Measurements from ENCODE around the gene PHYHIPL. TPM values are rescaled to one million over a fixed set of nuclear protein-coding genes. Genes with fewer than 3 reads are reported as not detected.
A peak's percentile ranks its signal among the peaks of the same experiment; 100 is the strongest.

PHYHIPL gene
- total and polyA plus RNA-seq, 9 donors: 0.31 to 2.4 (median 1.7) TPM

DNA sequence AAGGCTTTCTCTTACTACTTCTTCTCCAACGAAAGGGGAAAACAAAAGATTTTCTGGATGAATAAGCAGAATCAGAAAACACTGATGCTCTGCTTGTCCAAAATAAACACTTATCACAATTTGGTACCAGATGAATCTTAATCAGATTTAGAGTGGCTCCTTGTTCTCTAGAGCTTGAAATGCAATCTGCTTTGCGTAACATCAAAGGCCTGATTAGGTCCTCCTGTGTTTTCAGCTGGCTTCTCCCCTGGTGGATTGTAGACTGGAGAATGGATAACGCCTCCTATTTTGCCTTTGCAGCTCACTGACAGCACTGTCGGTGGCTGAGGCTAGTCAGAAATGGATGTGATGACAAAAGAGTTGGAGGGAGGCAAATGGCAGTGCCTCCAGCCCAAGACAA is 94.7 kb downstream of the PHYHIPL start:
- WGBS (ENCODE audit: insufficient coverage): 86% methylated on average over 1 of the region's 4 CpGs
- Histone ChIP-seq H3K4me1 (ENCODE audit: control insufficient read depth, insufficient read depth, low read length) (no peaks in the 10 kb centered on the region), H3K27ac (ENCODE audit: low read length) (no peak overlapping the region), H3K27me3 (ENCODE audit: control insufficient read depth, insufficient read depth, low read length) (no peaks in the 10 kb centered on the region), H3K9me3 (replicated peaks; ENCODE audit: control insufficient read depth, low read depth, low read length) (no peaks in the 10 kb centered on the region), H3K4me3 (ENCODE audit: low read length) (no peak overlapping the region), H3K36me3 (ENCODE audit: control insufficient read depth, insufficient read depth, low read length) (peaks cover 9% of the 10 kb centered on the region)
- DNase-seq: no peak

GRCh38 chr10:59272061-59272460 is 95.6 kb downstream of the PHYHIPL start:
- H3K4me3 ChIP-seq (ENCODE audit: low read length): no peak overlapping the region
- no peaks in the 10 kb centered on the region for H3K4me1 ChIP-seq (ENCODE audit: control insufficient read depth, insufficient read depth, low read length)
- peaks cover 9% of the 10 kb centered on the region for H3K36me3 ChIP-seq (ENCODE audit: control insufficient read depth, insufficient read depth, low read length)
- no peak overlapping the region for H3K27ac ChIP-seq (ENCODE audit: low read length)
- H3K27me3 ChIP-seq (ENCODE audit: control insufficient read depth, insufficient read depth, low read length): no peaks in the 10 kb centered on the region
- DNase-seq: no peak
- H3K9me3 ChIP-seq (replicated peaks; ENCODE audit: control insufficient read depth, low read depth, low read length): no peaks in the 10 kb centered on the region

DNA sequence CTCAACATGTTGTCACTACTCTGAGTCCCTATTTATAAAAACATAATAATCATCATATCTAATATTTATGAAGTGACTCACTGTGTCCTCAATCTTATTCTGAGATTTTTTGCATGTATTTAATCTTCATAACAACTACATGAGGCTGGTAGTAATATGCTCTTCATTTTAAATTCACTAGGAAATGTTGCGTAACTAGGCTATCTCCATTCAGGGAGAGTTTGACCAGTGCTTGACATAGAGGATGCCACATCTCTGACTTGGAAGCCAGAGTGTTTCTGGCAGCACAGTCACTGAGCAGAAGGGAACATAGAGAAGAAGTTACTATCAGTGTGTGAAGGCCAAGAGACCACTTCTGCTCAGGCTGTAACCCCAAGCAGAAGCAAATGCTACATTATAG is 97.0 kb downstream of the PHYHIPL start:
- DNase-seq: no peak
- no peaks in the 10 kb centered on the region for H3K9me3 ChIP-seq (replicated peaks; ENCODE audit: control insufficient read depth, low read depth, low read length)
- peaks cover 6% of the 10 kb centered on the region for H3K36me3 ChIP-seq (ENCODE audit: control insufficient read depth, insufficient read depth, low read length)
- no peaks in the 10 kb centered on the region for H3K4me1 ChIP-seq (ENCODE audit: control insufficient read depth, insufficient read depth, low read length)
- no peak overlapping the region for H3K27ac ChIP-seq (ENCODE audit: low read length)
- no peaks in the 10 kb centered on the region for H3K27me3 ChIP-seq (ENCODE audit: control insufficient read depth, insufficient read depth, low read length)
- WGBS (ENCODE audit: insufficient coverage): no CpG with 5 or more reads among the region's 1 CpG
- no peak overlapping the region for H3K4me3 ChIP-seq (ENCODE audit: low read length)

DNA sequence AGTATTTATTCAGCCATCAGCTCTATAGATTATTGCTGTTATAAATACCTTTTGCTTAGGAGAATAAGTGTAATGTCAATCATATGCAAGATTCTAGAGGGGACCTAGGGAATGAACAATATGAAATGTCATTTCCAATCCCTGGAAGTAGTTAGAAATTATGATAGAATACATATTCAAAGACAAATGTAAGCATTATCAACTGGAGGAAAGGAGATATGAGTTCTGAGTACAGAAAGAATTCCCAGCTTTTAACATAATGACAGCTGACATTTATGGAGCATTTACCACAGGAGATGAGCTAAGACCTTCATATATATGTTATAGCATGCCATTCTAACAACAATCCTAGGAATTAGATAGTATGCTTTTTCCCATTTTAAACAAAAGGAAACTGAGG is 99.7 kb downstream of the PHYHIPL start:
- H3K27me3 ChIP-seq (ENCODE audit: control insufficient read depth, insufficient read depth, low read length): no peaks in the 10 kb centered on the region
- H3K4me1 ChIP-seq (ENCODE audit: control insufficient read depth, insufficient read depth, low read length): peaks cover 7% of the 10 kb centered on the region
- H3K4me3 ChIP-seq (ENCODE audit: low read length): no peak overlapping the region
- H3K27ac ChIP-seq (ENCODE audit: low read length): no peak overlapping the region
- no peaks in the 10 kb centered on the region for H3K9me3 ChIP-seq (replicated peaks; ENCODE audit: control insufficient read depth, low read depth, low read length)
- no peak for DNase-seq
- no peaks in the 10 kb centered on the region for H3K36me3 ChIP-seq (ENCODE audit: control insufficient read depth, insufficient read depth, low read length)

GRCh38 chr10:59276919-59277318 is 100.5 kb downstream of the PHYHIPL start:
- Histone ChIP-seq H3K4me1 (ENCODE audit: control insufficient read depth, insufficient read depth, low read length) (peaks cover 7% of the 10 kb centered on the region), H3K36me3 (ENCODE audit: control insufficient read depth, insufficient read depth, low read length) (no peaks in the 10 kb centered on the region), H3K9me3 (replicated peaks; ENCODE audit: control insufficient read depth, low read depth, low read length) (no peaks in the 10 kb centered on the region), H3K27me3 (ENCODE audit: control insufficient read depth, insufficient read depth, low read length) (no peaks in the 10 kb centered on the region), H3K4me3 (ENCODE audit: low read length) (no peak overlapping the region), H3K27ac (ENCODE audit: low read length) (no peak overlapping the region)
- peak; percentile 42 for DNase-seq

DNA sequence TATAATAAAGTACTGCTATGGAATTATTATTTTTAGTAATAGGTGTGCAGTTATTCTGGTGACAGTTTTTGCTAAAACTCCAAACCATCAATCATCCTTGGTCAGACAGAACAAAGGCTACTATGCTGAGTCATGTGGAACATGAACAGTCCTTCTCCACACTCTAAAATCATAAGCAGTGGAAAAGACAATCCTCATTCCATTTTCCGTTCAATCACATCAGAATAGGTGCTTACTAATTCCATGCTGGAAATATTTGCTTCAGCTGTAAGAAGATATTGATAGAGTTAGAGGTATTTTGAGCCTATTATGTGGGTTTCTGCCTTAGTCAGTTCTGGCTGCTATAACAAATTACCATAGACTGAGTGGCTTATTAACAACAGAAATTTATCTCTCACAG is 103.0 kb downstream of the PHYHIPL start:
- peaks cover 14% of the 10 kb centered on the region for H3K4me1 ChIP-seq (ENCODE audit: control insufficient read depth, insufficient read depth, low read length)
- DNase-seq: no peak
- H3K4me3 ChIP-seq (ENCODE audit: low read length): no peak overlapping the region
- H3K36me3 ChIP-seq (ENCODE audit: control insufficient read depth, insufficient read depth, low read length): peaks cover 4% of the 10 kb centered on the region
- H3K27me3 ChIP-seq (ENCODE audit: control insufficient read depth, insufficient read depth, low read length): no peaks in the 10 kb centered on the region
- WGBS (ENCODE audit: insufficient coverage): no CpG with 5 or more reads among the region's 1 CpG
- no peaks in the 10 kb centered on the region for H3K9me3 ChIP-seq (replicated peaks; ENCODE audit: control insufficient read depth, low read depth, low read length)
- peak overlapping the region; percentile 4 for H3K27ac ChIP-seq (ENCODE audit: low read length)

DNA sequence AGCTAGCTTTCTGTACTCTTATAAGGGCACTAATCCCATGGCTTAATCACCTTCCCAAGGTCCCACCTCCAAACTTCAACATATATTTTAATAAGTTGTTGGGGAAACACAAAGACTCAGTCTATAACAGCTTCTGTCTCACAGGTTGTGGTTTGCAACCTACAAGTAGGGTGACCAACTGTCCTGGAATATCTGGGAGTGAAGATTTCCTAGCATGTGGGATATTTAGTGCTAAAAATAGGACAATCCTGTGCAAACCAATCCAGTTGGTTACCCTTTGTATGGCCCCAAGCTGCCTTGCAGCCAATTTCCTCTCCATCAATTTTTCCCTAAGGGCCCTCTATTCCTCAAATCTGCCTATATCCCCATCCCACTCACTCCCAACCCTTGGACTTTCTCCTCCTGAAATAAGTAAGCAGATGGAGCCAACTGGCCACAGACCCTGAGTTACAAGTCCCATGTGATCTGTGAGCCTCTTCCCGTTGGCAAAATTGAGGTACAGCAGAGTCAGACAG is 103.6 kb downstream of the PHYHIPL start:
- Histone ChIP-seq H3K4me1 (ENCODE audit: control insufficient read depth, insufficient read depth, low read length) (peaks cover 16% of the 10 kb centered on the region), H3K27ac (ENCODE audit: low read length) (peak overlapping the region; percentile 4), H3K9me3 (replicated peaks; ENCODE audit: control insufficient read depth, low read depth, low read length) (no peaks in the 10 kb centered on the region), H3K4me3 (ENCODE audit: low read length) (no peak overlapping the region), H3K36me3 (ENCODE audit: control insufficient read depth, insufficient read depth, low read length) (peaks cover 4% of the 10 kb centered on the region), H3K27me3 (ENCODE audit: control insufficient read depth, insufficient read depth, low read length) (no peaks in the 10 kb centered on the region)
- peak; percentile 73 for DNase-seq
- no CpG with 5 or more reads among the region's 1 CpG for WGBS (ENCODE audit: insufficient coverage)

DNA sequence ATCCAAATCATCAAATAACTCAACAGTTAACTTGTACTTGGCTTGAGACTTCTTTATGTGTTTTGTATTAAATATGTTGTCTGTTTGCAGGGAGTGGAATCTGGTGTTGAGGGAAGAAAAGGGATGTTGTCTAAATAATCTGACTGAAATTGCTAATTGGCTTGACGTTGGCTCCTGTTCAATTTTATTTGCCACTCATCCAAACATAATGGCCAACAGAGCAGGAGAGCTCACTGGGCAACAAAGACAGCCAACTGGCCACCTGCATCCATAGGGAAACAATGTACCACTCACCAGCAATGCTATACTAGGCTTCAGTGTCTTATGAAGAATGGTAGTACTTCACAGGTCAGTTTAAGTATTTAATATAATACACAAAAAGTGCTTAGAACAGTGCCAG is 105.4 kb downstream of the PHYHIPL start:
- Histone ChIP-seq H3K9me3 (replicated peaks; ENCODE audit: control insufficient read depth, low read depth, low read length) (no peaks in the 10 kb centered on the region), H3K4me1 (ENCODE audit: control insufficient read depth, insufficient read depth, low read length) (peaks cover 21% of the 10 kb centered on the region), H3K27ac (ENCODE audit: low read length) (no peak overlapping the region), H3K4me3 (ENCODE audit: low read length) (no peak overlapping the region), H3K36me3 (ENCODE audit: control insufficient read depth, insufficient read depth, low read length) (peaks cover 4% of the 10 kb centered on the region), H3K27me3 (ENCODE audit: control insufficient read depth, insufficient read depth, low read length) (no peaks in the 10 kb centered on the region)
- WGBS (ENCODE audit: insufficient coverage): no CpG with 5 or more reads among the region's 1 CpG
- no peak for DNase-seq

GRCh38 chr10:59283456-59284091 is 107.1 kb downstream of the PHYHIPL start:
- Histone ChIP-seq H3K4me1 (ENCODE audit: control insufficient read depth, insufficient read depth, low read length) (peaks cover 24% of the 10 kb centered on the region), H3K27me3 (ENCODE audit: control insufficient read depth, insufficient read depth, low read length) (no peaks in the 10 kb centered on the region), H3K36me3 (ENCODE audit: control insufficient read depth, insufficient read depth, low read length) (peaks cover 4% of the 10 kb centered on the region), H3K4me3 (ENCODE audit: low read length) (peak overlapping the region; percentile 14), H3K27ac (ENCODE audit: low read length) (no peak overlapping the region), H3K9me3 (replicated peaks; ENCODE audit: control insufficient read depth, low read depth, low read length) (no peaks in the 10 kb centered on the region)
- WGBS (ENCODE audit: insufficient coverage): 33% methylated on average over 6 of the region's 9 CpGs
- DNase-seq: peak; percentile 43

GRCh38 chr10:59284118-59284975 is 107.9 kb downstream of the PHYHIPL start:
- Histone ChIP-seq H3K36me3 (ENCODE audit: control insufficient read depth, insufficient read depth, low read length) (peaks cover 4% of the 10 kb centered on the region), H3K4me1 (ENCODE audit: control insufficient read depth, insufficient read depth, low read length) (peaks cover 24% of the 10 kb centered on the region), H3K4me3 (ENCODE audit: low read length) (no peak overlapping the region), H3K27me3 (ENCODE audit: control insufficient read depth, insufficient read depth, low read length) (no peaks in the 10 kb centered on the region), H3K27ac (ENCODE audit: low read length) (no peak overlapping the region), H3K9me3 (replicated peaks; ENCODE audit: control insufficient read depth, low read depth, low read length) (no peaks in the 10 kb centered on the region)
- no peak for DNase-seq
- 62% methylated on average over 7 of the region's 7 CpGs for WGBS (ENCODE audit: insufficient coverage)
